Measurements from ENCODE around the gene GTF2F1.
"Not testable (repeated sequence)": the region's sequence is repeated elsewhere in the genome, so short reads cannot be mapped to it uniquely, and the experiment has no call there.

The GTF2F1 gene

GRCh38 chr19:6355321-6356040, 37.5 kb downstream of the GTF2F1 start:
- not testable (repeated sequence) for DNase-seq (ENCODE audit: low spot score)

- no peak for DNase-seq (ENCODE audit: low spot score)
These were observed 38.8 kb downstream of the GTF2F1 start for GRCh38 chr19:6354098-6354674.

- DNase-seq (ENCODE audit: low spot score): no peak
These were observed 40.4 kb downstream of the GTF2F1 start for GRCh38 chr19:6352381-6353165.

GRCh38 chr19:6350688-6351087, 42.3 kb downstream of the GTF2F1 start:
- no peak for DNase-seq (ENCODE audit: low spot score)

GRCh38 chr19:6349271-6349670, 43.7 kb downstream of the GTF2F1 start:
- not testable (repeated sequence) for DNase-seq (ENCODE audit: low spot score)

GRCh38 chr19:6343462-6343861, 49.5 kb downstream of the GTF2F1 start:
- DNase-seq (ENCODE audit: low spot score): no peak

- DNase-seq (ENCODE audit: low spot score): no peak
These were observed 52.3 kb downstream of the GTF2F1 start for GRCh38 chr19:6340493-6341201.

- no peak for DNase-seq (ENCODE audit: low spot score)
These were observed 58.3 kb downstream of the GTF2F1 start for GRCh38 chr19:6334490-6335285.

GRCh38 chr19:6333439-6333838, 59.5 kb downstream of the GTF2F1 start, which contains the start of gene ACER1:
Gene ACER1, minus strand, starts transcription at chr19:6333612. Its CDS starts 61 bp downstream, at chr19:6333551.
- DNase-seq (ENCODE audit: low spot score): no peak
